ENCODE data around the gene NEMP1.
"Not testable (repeated sequence)": the region's sequence is repeated elsewhere in the genome, so short reads cannot be mapped to it uniquely, and the experiment has no call there.

NEMP1 gene

DNA sequence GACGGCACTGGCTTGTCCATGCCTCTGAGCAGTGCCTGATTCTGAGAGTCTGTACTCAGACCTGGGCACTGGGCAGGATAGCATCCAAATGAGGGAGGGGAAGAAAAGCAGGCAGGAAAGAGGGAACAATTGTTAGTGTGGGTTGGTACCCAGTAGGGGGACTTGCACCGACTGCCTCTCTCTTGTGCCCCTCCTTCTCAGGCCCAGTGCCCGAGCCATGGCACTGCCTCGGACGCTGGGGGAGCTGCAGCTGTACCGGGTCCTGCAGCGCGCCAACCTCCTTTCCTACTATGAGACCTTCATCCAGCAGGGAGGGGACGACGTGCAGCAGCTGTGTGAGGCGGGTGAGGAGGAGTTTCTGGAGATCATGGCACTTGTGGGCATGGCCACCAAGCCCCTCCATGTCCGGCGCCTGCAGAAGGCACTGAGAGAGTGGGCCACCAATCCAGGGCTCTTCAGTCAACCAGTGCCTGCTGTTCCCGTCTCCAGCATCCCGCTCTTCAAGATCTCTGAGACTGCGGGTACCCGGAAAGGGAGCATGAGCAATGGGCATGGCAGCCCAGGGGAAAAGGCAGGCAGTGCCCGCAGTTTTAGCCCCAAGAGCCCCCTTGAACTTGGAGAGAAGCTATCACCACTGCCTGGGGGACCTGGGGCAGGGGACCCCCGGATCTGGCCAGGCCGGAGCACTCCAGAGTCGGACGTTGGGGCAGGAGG lies 12.5 kb upstream of the NEMP1 start:
- no peak for DNase-seq

DNA sequence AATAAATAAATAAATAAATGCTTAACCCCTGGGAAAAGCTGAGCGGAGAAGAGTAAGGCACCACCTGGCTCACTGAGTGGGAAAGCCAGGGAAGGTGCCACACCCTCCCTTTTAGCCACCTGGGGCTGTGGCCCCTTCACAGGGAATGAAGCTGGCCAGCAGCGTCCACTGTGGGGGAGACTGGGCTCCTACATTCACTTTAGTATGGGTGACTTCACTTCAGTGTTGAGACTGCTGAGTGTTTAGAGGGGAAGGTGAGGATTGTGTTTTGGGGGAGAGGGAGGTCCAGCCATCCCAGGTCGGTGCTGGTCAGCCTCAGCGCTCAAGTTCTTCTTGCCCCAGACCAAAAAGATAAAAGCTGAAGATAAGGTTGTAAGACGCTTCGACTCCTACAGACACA lies 11.9 kb upstream of the NEMP1 start:
- no peak for DNase-seq

DNA sequence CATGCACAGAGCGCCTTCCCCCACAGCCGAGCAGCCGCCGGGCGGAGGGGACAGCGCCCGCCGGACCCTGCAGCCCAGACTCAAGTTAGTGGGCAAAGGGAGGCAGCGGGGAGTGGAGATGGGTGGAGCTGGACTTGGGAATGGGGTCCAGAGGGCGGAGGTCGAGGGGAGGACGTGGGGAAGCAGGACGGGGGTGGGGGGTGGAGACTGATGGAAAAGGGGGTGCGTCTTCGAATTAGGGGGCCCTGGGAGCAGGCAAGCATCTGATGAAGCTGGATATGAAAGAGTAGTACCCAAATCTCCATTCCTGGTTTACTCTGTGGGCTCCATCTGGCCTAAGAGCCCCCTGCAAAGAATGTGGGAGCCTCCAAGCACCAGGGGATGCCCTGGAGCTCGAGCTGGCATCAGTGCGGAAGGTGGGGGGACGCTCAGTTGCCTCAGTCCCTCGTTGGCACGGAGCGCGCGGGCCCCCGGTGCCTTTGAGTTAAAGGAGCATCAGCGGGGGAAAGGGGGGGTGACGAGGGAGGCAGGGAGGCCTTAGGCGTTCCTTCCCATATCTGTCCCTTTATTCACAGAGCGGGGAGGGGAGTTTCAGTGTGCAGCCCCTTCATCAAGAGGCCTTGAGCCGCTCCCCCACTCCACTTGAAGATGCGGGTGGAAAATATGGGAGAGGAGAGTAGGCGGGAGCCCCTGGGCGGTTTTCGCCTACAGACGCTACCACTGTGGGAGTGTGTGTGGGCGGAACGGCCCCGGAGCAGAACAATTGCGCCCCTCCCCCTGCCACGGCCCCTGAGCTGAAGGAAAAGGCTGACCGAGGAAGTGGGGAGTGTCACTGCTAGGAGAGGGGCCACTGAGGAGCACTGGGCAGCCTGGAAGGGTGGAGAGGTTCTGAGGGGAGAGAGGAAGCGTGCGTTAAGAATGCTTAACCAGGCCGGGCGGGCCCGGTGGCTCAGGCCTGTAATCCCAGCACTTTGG lies 11.0 kb upstream of the NEMP1 start:
- no peak for DNase-seq

DNA sequence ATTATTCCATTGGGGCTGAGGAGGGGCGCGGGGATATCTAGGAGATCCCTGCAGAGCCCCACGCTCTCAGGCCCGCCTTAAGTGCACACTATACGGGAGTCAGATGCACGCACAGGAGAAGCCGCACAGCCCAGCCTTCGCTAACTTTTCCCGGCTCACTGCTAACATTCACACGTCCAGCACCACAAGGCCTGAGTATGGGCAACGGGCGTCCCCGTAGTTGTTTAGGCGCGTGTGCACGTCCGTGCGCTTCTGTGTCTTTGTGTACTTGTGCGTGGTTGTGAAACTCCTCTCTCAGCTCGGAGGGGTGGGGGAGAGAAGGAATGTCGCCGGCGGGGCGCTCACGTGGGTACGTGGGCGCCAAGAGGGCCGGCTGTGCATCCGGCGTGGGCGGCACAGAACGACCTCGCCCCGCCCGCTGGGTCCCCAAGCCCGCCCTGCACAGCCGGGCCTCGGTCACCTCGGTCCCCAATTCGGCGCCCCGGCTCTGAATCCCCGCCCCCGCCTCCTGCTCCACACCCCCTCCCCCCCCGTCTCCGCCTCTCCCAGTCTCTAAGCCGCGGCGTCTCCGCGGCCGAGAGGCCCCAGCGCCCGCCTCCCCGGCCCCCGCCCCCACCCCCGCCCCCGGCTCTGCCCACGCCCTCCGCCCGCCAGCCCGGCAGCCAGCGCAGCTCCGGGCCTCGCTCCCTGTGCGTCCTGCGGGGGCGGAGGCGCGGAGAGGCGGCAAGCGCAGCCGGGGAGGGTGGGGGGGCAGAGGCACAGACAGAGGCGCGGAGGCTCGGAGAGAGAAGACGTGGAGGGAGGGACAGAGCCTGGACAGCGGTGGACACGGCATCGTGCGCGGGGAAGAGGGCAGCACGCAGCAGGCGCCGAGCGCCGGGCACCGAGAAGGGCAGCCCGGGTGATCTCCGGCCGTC lies 10.0 kb upstream of the NEMP1 start, which contains the start of gene NAB2:
TSS of gene NAB2 (plus strand) at position 761 of the 917 bp plus-strand sequence. CDS start 158 bp downstream, outside the sequence.
- DNase-seq: peak; percentile 78

DNA sequence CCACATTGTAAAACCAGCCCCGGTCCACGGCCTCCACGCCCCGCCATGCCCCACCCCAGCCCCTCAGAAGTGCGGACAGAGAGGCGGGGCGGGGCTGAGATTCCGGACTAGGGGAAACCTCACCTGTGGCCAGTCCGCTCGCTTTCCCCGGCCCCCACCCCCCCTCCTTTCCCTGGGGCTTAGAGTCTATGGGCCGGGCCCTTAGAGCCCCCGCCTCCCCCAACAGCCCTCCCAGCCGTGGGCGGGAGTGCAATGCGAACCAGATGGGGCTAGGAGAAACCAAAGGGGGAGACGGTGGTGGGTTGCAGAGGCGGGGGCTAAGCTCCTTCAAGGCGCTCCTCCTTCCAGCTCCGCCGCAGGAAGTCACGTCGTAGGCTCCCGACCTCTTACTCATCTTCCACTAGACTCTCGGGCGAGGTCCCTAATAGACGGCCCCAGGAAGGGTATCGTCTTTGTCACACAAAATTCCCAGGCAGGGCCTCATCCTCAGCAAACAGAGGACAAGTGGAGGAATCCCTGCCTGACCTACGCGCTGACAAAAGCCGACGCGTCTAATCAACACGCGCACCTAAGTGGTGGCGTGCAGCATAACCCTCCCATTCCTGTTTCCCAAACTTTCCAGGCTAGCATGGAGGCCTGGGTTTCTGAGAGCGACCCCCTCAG lies 9.2 kb upstream of the NEMP1 start:
- DNase-seq: no peak

DNA sequence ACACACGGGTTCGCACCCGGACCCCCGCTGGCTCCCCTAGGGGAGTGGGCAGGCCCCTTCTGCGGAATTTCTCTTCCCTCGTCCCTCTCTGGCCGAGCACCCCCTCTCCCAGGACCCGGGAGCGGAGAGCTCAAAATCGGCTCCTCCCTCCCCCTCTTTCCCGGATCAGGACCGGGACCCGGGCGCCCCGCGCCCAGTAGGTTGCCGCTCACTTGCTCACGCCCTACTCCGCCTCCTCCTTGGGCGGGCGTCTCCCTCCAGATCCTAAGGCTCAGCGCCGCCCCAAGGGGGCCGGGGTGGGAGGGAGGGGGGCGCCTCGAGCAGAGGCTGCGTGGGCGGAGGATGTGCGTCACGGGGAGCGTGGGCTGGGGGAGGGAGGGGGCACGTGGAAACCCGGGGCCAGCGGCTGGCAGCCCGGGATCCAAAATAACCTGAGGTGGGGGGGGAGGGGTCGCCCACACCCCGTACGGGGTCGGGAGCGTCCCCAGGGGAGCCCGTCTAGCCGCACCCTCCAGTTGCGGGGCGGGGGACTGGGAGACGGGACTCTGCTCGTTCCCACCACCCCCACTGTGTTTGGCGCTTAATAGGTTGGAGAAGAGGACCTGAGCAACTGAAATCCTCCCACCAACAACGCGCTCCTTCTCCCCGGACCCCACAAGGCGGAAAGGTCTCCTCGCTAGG lies 8.6 kb upstream of the NEMP1 start:
- DNase-seq: peak; percentile 27

DNA sequence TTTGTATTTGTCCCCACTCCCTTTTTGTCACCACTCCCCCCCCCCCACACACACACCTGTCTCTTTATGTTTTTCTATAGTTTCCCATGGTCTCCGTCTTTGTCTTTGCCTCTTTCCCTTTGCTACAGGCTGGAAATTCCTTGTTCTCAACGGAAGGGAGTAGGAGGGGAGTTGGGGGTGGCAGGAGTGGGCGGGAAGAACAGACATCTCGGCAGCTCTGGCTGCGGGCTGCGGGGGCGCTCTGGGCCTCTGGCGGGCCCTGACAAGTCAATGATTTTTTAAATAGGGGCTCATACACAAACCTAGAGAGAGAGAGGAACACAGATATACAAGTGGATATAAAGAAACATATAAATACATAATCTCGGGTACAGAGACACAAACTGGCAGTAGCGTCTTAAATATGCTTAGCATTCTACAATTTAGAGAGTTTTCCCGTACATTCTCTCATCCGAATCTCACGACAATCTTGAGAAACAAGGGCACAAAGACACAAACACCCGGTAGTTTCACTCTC lies 8.0 kb upstream of the NEMP1 start:
- DNase-seq: peak; percentile 24

DNA sequence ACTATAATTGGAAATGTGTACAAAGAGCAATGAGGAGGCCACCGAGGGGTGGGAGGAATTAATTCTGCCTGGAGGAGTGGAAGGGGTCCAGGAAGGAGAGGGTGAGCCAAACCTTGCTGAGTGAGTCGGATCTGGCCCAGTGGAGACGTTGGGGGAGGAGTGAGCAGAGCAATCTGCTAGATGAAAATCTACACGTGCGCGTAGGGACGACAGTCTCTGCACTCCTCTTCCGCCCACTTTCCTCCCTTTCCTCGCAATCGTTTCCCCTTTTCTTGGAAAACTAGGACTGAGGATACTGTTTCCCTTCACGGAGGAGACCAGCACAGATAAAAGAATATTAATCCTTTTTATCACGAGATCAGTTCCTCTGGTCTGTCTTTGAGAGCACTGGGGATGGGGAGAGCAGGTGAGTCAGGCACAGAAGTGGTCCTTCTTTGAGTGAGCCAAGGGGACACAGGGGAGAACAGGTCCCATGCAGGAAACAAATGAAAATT lies 7.5 kb upstream of the NEMP1 start:
- DNase-seq: no peak

DNA sequence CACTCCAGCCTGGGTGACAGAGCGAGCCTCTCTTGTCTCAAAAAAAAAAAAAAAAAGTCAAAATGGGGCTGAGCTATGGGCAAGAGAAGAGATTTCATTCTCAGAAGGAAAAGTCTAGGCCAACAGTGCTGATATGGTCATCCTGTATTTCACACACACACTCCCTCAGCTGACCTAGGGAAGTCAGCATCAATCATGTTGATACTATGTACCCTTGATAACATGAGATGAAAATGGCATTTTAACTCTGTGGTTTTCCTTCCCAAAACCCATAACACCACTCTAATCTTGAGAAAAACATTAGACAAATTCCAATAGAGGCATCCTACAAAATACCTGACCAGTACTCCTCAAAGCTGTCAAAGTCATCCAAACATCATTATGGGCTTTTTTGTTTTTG lies 2.3 kb upstream of the NEMP1 start:
- DNase-seq: no peak

DNA sequence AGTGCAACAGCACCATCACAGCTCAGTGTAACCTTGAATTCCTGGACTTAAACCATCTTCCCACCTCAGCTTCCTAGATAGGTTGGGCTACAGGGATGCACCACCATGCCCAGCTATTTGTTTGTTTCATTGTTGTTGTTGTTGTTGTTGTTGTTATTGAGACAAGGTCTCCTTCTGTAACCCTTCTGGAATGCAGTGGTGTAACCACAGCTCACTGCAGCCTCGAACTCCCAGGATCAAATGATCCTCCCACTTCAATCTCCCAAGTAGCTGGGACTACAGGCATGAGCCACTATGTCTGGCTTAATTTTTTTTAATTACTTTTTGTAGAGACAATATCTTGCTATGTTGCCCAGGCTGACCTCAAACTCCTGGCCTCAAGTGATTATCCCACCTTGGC lies 1.2 kb upstream of the NEMP1 start:
- DNase-seq: no peak

DNA sequence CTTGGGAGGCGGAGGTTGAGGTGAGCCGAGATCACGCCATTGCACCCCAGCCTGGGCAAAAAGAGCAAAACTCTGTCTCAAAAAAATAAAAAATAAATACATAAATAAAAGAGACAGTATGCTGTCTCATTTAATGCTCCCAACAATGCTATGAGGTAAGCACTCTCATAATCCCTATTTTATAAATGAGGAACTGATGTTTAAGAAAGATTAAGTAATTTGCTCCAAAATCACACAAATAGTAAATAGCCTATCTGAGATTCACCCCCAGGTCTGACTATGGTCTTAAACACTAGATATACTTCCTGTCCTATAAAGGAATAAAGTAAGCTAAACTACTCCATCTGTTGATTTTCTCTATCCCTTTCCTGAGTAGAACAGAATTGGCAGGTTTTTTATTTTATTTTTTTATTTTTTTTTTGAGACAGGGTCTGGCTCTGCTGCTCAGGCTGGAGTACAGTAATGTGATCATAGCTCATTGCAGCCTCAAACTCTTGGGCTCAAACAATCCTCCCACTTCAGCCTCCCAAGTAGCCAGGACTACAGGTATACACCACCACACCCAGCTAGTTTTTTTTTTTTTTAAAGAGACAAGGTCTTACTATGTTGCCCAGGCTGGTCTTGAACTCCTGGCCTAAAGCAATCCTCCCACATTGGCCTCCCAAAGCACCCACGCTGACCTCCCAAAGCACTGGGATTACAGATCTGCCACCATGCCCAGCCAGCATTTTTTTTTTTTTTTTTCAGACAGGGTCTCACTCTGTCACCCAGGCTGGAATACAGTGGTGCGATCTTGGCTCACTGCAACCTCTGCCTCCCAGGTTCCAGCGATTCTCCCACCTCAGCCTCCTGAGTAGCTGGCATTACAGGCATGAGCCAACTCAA lies 4.8 kb downstream of the NEMP1 start:
- not testable (repeated sequence) for DNase-seq

DNA sequence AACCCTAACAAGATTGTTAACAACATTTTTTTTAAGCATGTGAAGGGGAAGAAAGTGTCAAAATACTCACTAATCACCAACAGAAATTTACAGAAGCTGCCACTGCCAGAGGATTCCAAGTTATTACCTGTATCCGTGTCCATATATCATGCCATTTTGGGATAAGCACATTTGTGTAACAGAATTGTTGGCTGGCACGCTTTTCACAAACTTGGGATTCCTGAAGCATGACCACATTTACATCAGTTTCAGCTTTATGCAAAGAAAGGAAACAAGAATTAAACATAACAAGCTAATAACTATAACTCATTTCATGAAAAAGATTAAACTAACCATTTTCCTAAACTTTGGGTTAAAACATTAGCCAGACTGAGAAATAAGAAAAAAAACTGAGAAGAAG lies 5.9 kb downstream of the NEMP1 start:
- no peak for DNase-seq

DNA sequence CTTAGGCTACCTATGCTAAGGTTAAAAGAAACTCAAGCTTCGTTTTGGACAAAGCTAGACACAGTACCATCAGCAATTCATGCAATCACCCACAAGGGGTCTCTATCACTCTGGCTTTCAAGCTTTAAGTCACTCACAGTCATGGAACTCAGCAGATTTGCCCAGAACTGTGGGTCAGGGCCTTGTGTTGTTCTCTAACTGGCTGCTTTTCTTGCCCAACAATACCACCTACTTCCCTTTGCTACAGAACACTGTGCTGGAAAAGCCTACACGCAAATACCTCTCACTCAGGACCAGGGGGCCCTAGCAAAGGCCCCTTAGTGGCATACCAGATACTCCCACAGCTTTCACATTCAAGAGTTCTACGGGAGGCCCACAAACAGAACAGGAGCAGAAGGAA lies 9.1 kb downstream of the NEMP1 start:
- no peak for DNase-seq

DNA sequence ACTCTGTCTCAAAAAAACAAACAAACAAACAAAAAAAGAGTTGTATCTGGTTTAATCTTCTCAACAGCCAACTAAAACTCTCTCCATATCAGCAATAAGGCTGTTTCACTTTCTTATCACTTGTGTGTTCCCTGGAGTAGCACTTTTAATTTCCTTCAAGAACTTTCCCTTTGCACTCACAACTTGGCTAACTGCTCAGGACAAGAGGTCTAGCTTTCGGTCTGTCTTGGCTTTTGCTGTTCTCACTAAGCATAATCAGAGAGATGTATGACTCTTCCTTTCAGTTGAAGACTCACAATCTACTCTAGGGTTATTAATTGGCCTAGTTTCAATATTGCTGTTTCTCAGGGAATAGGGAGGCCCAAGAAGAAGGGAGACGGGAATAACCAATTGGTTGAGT lies 12.3 kb downstream of the NEMP1 start:
- DNase-seq: no peak

DNA sequence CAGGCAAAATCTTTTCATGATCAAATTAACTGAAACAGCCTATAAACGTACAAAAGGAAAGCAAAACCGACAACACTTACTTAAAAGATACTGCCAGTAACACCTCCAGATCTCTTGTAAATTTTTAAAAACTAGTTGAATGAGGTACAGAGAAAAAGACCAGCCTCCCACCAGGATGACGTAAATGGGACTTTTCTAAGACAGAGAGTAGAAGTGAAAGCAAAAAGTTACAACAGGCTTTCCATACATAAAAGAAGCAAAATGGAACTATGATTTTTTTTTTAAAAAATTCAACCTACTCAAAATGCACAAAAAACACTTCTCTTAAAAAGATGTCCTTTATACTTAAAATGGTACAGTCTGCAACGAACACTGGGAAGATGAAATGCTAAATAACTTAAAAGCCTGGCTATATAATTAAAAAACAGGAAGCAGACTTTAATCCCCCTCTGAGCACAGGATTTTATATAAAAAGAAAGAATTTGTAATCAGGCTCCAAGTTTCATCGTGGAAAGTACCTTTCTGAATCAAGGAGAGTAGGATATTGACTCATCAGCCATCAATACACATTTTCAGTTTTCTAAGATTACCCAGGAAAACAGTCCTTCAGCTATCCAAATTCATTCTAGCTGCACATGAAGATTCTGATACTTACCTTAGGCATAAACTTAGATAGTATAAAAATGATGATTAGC lies 14.5 kb downstream of the NEMP1 start:
- no peak for DNase-seq

DNA sequence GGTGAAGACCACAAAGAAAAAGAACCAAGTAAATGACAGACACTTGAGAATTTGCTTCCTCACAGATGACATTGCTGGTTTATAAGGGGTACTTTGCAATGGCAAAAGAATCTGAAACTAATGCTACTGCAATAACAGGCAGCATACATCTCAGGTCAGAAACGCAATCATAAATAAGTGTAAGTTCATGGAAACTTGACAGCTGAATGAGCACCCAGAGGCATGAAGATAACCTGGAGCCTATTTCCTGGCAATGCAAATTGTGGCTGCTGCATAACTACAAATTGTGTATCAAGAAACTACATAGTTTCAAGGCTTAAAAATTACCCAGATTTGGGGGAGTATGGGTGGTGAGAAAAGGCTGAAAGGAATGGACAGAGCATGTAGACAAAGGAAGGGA lies 20.1 kb downstream of the NEMP1 start:
- no peak for DNase-seq

DNA sequence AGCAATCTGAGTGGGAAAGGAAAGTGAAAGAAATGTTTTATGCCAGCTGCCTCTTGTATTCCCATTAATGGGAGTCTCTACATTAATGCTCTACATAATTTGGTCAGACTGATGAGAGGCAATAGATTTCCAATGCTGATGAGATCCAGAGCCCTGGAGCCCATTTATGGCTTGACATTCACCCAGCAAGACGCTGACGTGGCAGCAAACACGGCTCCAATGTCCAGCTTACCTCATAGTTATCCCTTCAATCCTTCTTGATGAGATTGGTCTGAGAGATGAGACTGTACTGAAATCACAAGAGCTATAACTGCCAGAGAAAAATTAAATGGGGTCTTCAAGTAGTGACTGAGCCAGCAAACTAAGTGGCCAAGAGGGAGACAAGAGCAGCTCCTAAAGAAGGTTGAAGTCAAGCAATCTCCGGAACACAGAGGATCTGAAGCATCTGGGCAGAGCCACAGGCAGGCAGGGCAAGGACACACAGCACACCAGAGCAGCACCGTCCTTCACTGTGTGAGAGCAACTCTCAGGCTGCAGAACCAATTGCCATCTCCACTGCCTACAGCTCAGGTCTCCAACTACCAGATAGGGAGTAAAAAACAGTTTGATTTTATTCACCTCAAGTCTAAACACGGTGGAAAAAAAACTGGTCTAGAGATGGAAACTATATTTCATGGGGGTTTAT lies 21.4 kb downstream of the NEMP1 start:
- no peak for DNase-seq

DNA sequence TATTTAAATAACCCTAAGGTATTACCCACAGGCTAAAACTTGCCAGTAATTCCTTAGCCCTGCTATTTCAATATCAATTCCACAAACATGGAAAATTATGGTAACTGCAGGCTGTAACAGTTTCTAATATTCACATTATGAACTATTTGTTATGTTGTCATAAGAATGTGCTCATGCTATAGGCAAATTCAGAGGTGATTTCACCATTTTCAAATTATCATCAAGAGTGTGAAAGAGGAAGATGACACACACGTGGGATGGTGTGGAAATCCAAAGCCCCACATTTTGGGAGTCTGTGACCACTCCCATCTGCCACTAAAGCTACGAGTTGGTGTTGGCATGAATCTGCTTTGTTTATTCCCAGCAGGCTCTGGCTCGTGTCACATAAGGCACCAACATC lies 22.8 kb downstream of the NEMP1 start:
- no peak for DNase-seq

DNA sequence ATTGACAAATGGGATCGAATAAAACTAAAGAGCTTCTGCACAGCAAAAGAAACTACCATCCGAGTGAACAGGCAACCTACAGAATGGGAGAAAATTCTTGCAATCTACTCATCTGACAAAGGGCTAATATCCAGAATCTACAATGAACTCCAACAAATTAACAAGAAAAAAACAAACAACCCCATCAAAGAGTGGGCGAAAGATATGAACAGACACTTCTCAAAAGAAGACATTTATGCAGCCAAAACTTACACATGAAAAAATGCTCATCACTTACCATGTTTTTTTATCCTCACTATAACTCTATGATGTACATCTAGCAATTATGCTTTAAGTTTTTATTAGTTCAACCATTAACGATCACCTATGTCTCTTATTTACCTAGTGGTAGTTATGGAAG lies 24.7 kb downstream of the NEMP1 start:
- DNase-seq: not testable (repeated sequence)
